NCI-H2081 treated with DMSO at 0.1 percent for 48 hours (cell line): Measurements from ENCODE around the gene AMZ2.
"Not testable (repeated sequence)": the region's sequence is repeated elsewhere in the genome, so short reads cannot be mapped to it uniquely, and the experiment has no call there.

Source experiments
- DNase-seq: peaks from one replicate; lab custom pipeline; 2025; lab: John Stamatoyannopoulos, UW

Gene AMZ2

GRCh38 chr17:68249354-68249765 is 1.5 kb downstream of the AMZ2 start:
- no peak for DNase-seq

- not testable (repeated sequence) for DNase-seq
These were observed 5.6 kb downstream of the AMZ2 start for GRCh38 chr17:68253426-68253825.

GRCh38 chr17:68255151-68255550 is 7.3 kb downstream of the AMZ2 start:
- no peak for DNase-seq

GRCh38 chr17:68255731-68256538 is 8.1 kb downstream of the AMZ2 start:
- no peak for DNase-seq

GRCh38 chr17:68256701-68257100 is 8.9 kb downstream of the AMZ2 start:
- not testable (repeated sequence) for DNase-seq

- no peak for DNase-seq
These were observed 10.1 kb downstream of the AMZ2 start for GRCh38 chr17:68257934-68258333.

GRCh38 chr17:68258890-68259647 is 11.2 kb downstream of the AMZ2 start:
- DNase-seq: not testable (repeated sequence)

- DNase-seq: not testable (repeated sequence)
These were observed 11.8 kb downstream of the AMZ2 start for GRCh38 chr17:68259648-68259951.

GRCh38 chr17:68260051-68260762 is 12.4 kb downstream of the AMZ2 start:
- DNase-seq: no peak

- DNase-seq: not testable (repeated sequence)
These were observed 14.6 kb downstream of the AMZ2 start for GRCh38 chr17:68262467-68262866.

- not testable (repeated sequence) for DNase-seq
These were observed 15.3 kb downstream of the AMZ2 start for GRCh38 chr17:68263101-68263681.

GRCh38 chr17:68265833-68266232 is 18.0 kb downstream of the AMZ2 start:
- not testable (repeated sequence) for DNase-seq

GRCh38 chr17:68273722-68274121 is 25.9 kb downstream of the AMZ2 start:
- DNase-seq: no peak

- not testable (repeated sequence) for DNase-seq
These were observed 28.5 kb downstream of the AMZ2 start for GRCh38 chr17:68276339-68276738.

GRCh38 chr17:68277807-68278206 is 30.0 kb downstream of the AMZ2 start:
- no peak for DNase-seq

- not testable (repeated sequence) for DNase-seq
These were observed 34.1 kb downstream of the AMZ2 start for GRCh38 chr17:68281965-68282364.

- DNase-seq: no peak
These were observed 40.5 kb downstream of the AMZ2 start for GRCh38 chr17:68288375-68288774.

GRCh38 chr17:68288804-68289203 is 41.0 kb downstream of the AMZ2 start:
- DNase-seq: no peak

- DNase-seq: no peak
These were observed 41.6 kb downstream of the AMZ2 start for GRCh38 chr17:68289473-68289872.

GRCh38 chr17:68289936-68290267 is 42.1 kb downstream of the AMZ2 start:
- DNase-seq: no peak

- DNase-seq: no peak
These were observed 42.6 kb downstream of the AMZ2 start for GRCh38 chr17:68290268-68290954.
